HEK293 (cell line): ENCODE measurements around the gene THEM5.
"Not testable (repeated sequence)": the region's sequence is repeated elsewhere in the genome, so short reads cannot be mapped to it uniquely, and the experiment has no call there.

Experiments
- CTCF ChIA-PET: fragments of 350-600 bp; formaldehyde crosslinking; extraction: SDS; loops from one replicate; lab custom pipeline; 2021; ENCODE audit warnings: antibody characterized with exemption; lab: Yijun Ruan, JAX
- POLR2A ChIA-PET: fragments of 300-600 bp; formaldehyde crosslinking; extraction: SDS; loops from one replicate; lab custom pipeline; 2020; ENCODE audit warnings: antibody characterized with exemption, inconsistent platforms; lab: Yijun Ruan, JAX
- H3K27ac ChIP-seq: fragments of 200-500 bp; sonication (Bioruptor generic); 2 replicates; pipeline ENCODE4 v1.5.1; 2014; ENCODE audit warnings: low read depth, low read length, control low read depth, inconsistent platforms; ENCODE audit errors: extremely low read depth
- H3K36me3 ChIP-seq, 2 experiments: fragments of 200-500 bp in 1 of 2; sonication (Bioruptor generic) in 1 of 2; 1 replicate in 1 of 2; 2 replicates in 1 of 2; pipeline ENCODE4 v1.5.1; 2014 to 2017; ENCODE audit warnings: inconsistent platforms in 2 of 2, low read length in 2 of 2; ENCODE audit not compliant: control insufficient read depth in 2 of 2, insufficient read depth in 1 of 2
- H3K4me1 ChIP-seq: fragments of 200-500 bp; sonication (Bioruptor generic); 2 replicates; pipeline ENCODE4 v1.5.1; 2014; ENCODE audit warnings: mild to moderate bottlenecking, low read length, inconsistent platforms; ENCODE audit not compliant: control insufficient read depth, insufficient read depth
- H3K4me3 ChIP-seq: 2 replicates; pipeline ENCODE4 v1.5.1; 2011; ENCODE audit warnings: low read depth, mild to moderate bottlenecking, control low read depth, low read length, moderate library complexity
- H3K9me3 ChIP-seq: fragments of 200-500 bp; sonication (Bioruptor generic); 2 replicates; pipeline ENCODE4 v1.5.1; 2014; ENCODE audit warnings: low read depth, low read length, inconsistent platforms; ENCODE audit not compliant: control insufficient read depth, insufficient read depth
- ZBTB11 ChIP-seq: fragments of 450-650 bp; formaldehyde crosslinking; conservative IDR thresholded peaks from 2 replicates; pipeline ENCODE4 v1.5.1; 2016; ENCODE audit warnings: low read depth, missing biosample characterization, missing genetic modification characterization
- ZBTB8A ChIP-seq: fragments of 450-650 bp; formaldehyde crosslinking; IDR thresholded peaks from 2 replicates; pipeline ENCODE4 v1.5.1; 2016; ENCODE audit warnings: missing biosample characterization, missing genetic modification characterization
- ZNF140 ChIP-seq: fragments of 450-650 bp; formaldehyde crosslinking; IDR thresholded peaks from 2 replicates; pipeline ENCODE4 v1.5.1; 2016; ENCODE audit warnings: missing biosample characterization, missing genetic modification characterization
- ZNF394 ChIP-seq: fragments of 450-650 bp; formaldehyde crosslinking; IDR thresholded peaks from 2 replicates; pipeline ENCODE4 v1.5.1; 2016; ENCODE audit warnings: missing biosample characterization, missing genetic modification characterization, mild to moderate bottlenecking, moderate library complexity, borderline replicate concordance
- ZNF404 ChIP-seq: fragments of 450-650 bp; formaldehyde crosslinking; IDR thresholded peaks from 2 replicates; pipeline ENCODE4 v1.5.1; 2017; ENCODE audit warnings: missing biosample characterization, missing genetic modification characterization
- ZNF426 ChIP-seq: fragments of 450-650 bp; formaldehyde crosslinking; IDR thresholded peaks from 2 replicates; pipeline ENCODE4 v1.5.1; 2017; ENCODE audit warnings: missing biosample characterization, missing genetic modification characterization, mild to moderate bottlenecking, inconsistent platforms, moderate library complexity
- ZNF433 ChIP-seq: fragments of 450-650 bp; formaldehyde crosslinking; IDR thresholded peaks from 2 replicates; pipeline ENCODE4 v1.5.1; 2016; ENCODE audit warnings: missing biosample characterization, missing genetic modification characterization, low read depth
- ZNF510 ChIP-seq: fragments of 450-650 bp; formaldehyde crosslinking; IDR thresholded peaks from 2 replicates; pipeline ENCODE4 v1.5.1; 2018; ENCODE audit warnings: mild to moderate bottlenecking, missing genetic modification characterization, missing biosample characterization; ENCODE audit not compliant: insufficient replicate concordance
- ZNF518A ChIP-seq: fragments of 450-650 bp; formaldehyde crosslinking; conservative IDR thresholded peaks from 2 replicates; pipeline ENCODE4 v1.5.1; 2016; ENCODE audit warnings: low read depth, missing biosample characterization, missing genetic modification characterization
- ZNF555 ChIP-seq: fragments of 450-650 bp; formaldehyde crosslinking; conservative IDR thresholded peaks from 2 replicates; pipeline ENCODE4 v1.5.1; 2017; ENCODE audit warnings: missing biosample characterization, mild to moderate bottlenecking, missing genetic modification characterization, inconsistent platforms
- ZNF560 ChIP-seq: fragments of 450-650 bp; formaldehyde crosslinking; IDR thresholded peaks from 2 replicates; pipeline ENCODE4 v1.5.1; 2017; ENCODE audit warnings: missing biosample characterization, missing genetic modification characterization, borderline replicate concordance
- ZNF623 ChIP-seq: fragments of 450-650 bp; formaldehyde crosslinking; IDR thresholded peaks from 2 replicates; pipeline ENCODE4 v1.5.1; 2016; ENCODE audit warnings: missing biosample characterization, missing genetic modification characterization

THEM5 gene

GRCh38 chr1:151884879-151885278, 31.4 kb upstream of the THEM5 start:
- H3K4me3 ChIP-seq, H3K27ac ChIP-seq, H3K9me3 ChIP-seq, H3K4me1 ChIP-seq, POLR2A ChIA-PET: not testable (repeated sequence)
- CTCF ChIA-PET: interaction anchor here (0.7 to 8.2 kb wide), 2 partner anchors 117 to 145 kb away, joined by 4 to 67 read pairs; no protein-coding TSS in a partner anchor
- TF ChIP-seq ZBTB8A (tag by site-specific recombination): 0 out of 2 replicates have a peak, but pooled peaks have one; percentile 21
- TF ChIP-seq ZNF555 (tag by site-specific recombination): peak; percentile 32; the same call in 1 of the 2 replicates
- TF ChIP-seq ZNF623 (tag by site-specific recombination): peak; percentile 44; the same call in 1 of the 2 replicates
- peak; percentile 38; the same call in 1 of the 2 replicates for TF ChIP-seq ZBTB11 (tag by site-specific recombination)
- TF ChIP-seq ZNF560 (tag by site-specific recombination): 0 out of 2 replicates have a peak, but pooled peaks have one; percentile 36
- TF ChIP-seq ZNF510: peak; percentile 10
- peak; percentile 19; the same call in 1 of the 2 replicates for TF ChIP-seq ZNF433 (tag by site-specific recombination)
- TF ChIP-seq ZNF394: peak; percentile 66; the same call in 1 of the 2 replicates
- 0 out of 2 replicates have a peak, but pooled peaks have one; percentile 21 for TF ChIP-seq ZNF404 (tag by site-specific recombination)
- peak; percentile 51 for TF ChIP-seq ZNF426 (tag by site-specific recombination)
- TF ChIP-seq ZNF518A (tag by site-specific recombination): peak; percentile 66
- peaks cover 15 to 41% of the 10 kb centered on the region in 2 experiments for H3K36me3 ChIP-seq

GRCh38 chr1:151884445-151884844, 30.9 kb upstream of the THEM5 start:
- H3K36me3 ChIP-seq: peaks cover 15 to 39% of the 10 kb centered on the region in 2 experiments
- CTCF ChIA-PET: interaction anchor here (0.7 to 8.2 kb wide), 5 partner anchors 49 to 145 kb away, joined by 3 to 67 read pairs (median 4); no protein-coding TSS in a partner anchor
- H3K4me3 ChIP-seq, H3K9me3 ChIP-seq, H3K4me1 ChIP-seq, POLR2A ChIA-PET, H3K27ac ChIP-seq: not testable (repeated sequence)

- POLR2A ChIA-PET, H3K9me3 ChIP-seq: not testable (repeated sequence)
- CTCF ChIA-PET: interaction anchor here (0.5 to 8.2 kb wide), 5 partner anchors 10 to 140 kb away, joined by 3 to 67 read pairs (median 4); no protein-coding TSS in a partner anchor
- TF ChIP-seq ZNF140 (tag by site-specific recombination): peak; percentile 26; the same call in 1 of the 2 replicates
- peak; percentile 18; the same call in 1 of the 2 replicates for TF ChIP-seq ZNF433 (tag by site-specific recombination)
- peak; percentile 77; the same call in 1 of the 2 replicates for TF ChIP-seq ZNF394
- TF ChIP-seq ZBTB8A (tag by site-specific recombination): peak; percentile 46; the same call in 1 of the 2 replicates
- peak; percentile 75 for TF ChIP-seq ZNF518A (tag by site-specific recombination)
- TF ChIP-seq ZNF510: peak; percentile 29
- TF ChIP-seq ZNF623 (tag by site-specific recombination): peak; percentile 52
Observed at GRCh38 chr1:151883898-151884297, 30.4 kb upstream of the THEM5 start.

More at GRCh38 chr1:151883898-151884297, 30.4 kb upstream of the THEM5 start:
- peaks cover 15 to 35% of the 10 kb centered on the region in 2 experiments for H3K36me3 ChIP-seq
- not testable (repeated sequence) for H3K4me1 ChIP-seq, H3K4me3 ChIP-seq, H3K27ac ChIP-seq
